HUES64 (cell line): ENCODE measurements around the gene MBD6.
"Not testable (repeated sequence)": the region's sequence is repeated elsewhere in the genome, so short reads cannot be mapped to it uniquely, and the experiment has no call there.

Experiments used
- H3K27ac ChIP-seq: 2 replicates; pipeline ENCODE4 v1.7.0; 2013; ENCODE audit warnings: low read depth, low read length, inconsistent platforms
- H3K27me3 ChIP-seq: 2 replicates; pipeline ENCODE4 v1.6.1; 2013; ENCODE audit warnings: mild to moderate bottlenecking, low read length; ENCODE audit not compliant: insufficient read depth
- H3K36me3 ChIP-seq: 2 replicates; pipeline ENCODE4 v1.6.1; 2013; ENCODE audit warnings: mild to moderate bottlenecking, low read length; ENCODE audit not compliant: insufficient read depth
- H3K4me1 ChIP-seq: 2 replicates; pipeline ENCODE4 v1.6.1; 2013; ENCODE audit warnings: mild to moderate bottlenecking, low read length, moderate library complexity; ENCODE audit not compliant: insufficient read depth
- H3K4me3 ChIP-seq: 2 replicates; pipeline ENCODE4 v1.5.1; 2013; ENCODE audit warnings: mild to moderate bottlenecking, low read length, moderate library complexity
- H3K9ac ChIP-seq: 2 replicates; pipeline ENCODE4 v1.6.1; 2013; ENCODE audit warnings: mild to moderate bottlenecking, low read depth, low read length
- H3K9me3 ChIP-seq: 2 replicates; pipeline ENCODE4 v1.6.1; 2013; ENCODE audit warnings: low read depth, low read length; ENCODE audit not compliant: insufficient read depth
- WGBS: fragments of 150-250, 120-280 bp; methylation state at CpG from one replicate; pipeline ENCODE4 v1.1.7; 2013; ENCODE audit warnings: missing lambda C conversion rate; 5-methylcytosine and 5-hydroxymethylcytosine counted together

The MBD6 gene

GRCh38 chr12:57506541-57506940 lies 16.1 kb upstream of the MBD6 start:
- not testable (repeated sequence) for H3K4me3 ChIP-seq, H3K27me3 ChIP-seq, H3K9me3 ChIP-seq, H3K9ac ChIP-seq, H3K27ac ChIP-seq, H3K4me1 ChIP-seq
- H3K36me3 ChIP-seq = peaks cover 81% of the 10 kb centered on the region
- 96% methylated on average over 3 of the region's 4 CpGs for WGBS

DNA sequence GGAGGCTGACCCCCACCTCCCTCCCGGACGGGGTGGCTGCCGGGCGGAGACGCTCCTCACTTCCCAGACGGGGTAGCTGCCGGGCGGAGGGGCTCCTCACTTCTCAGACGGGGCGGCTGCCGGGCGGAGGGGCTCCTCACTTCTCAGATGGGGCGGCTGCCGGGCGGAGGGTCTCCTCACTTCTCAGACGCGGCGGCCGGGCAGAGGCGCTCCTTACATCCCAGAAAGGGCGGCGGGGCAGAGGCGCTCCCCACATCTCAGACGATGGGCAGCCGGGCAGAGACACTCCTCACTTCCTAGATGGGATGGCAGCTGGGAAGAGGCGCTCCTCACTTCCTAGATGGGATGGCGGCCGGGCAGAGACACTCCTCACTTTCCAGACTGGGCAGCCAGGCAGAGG lies 14.8 kb upstream of the MBD6 start:
- H3K27me3 ChIP-seq, H3K9ac ChIP-seq, H3K27ac ChIP-seq, H3K4me1 ChIP-seq, H3K9me3 ChIP-seq, H3K4me3 ChIP-seq: not testable (repeated sequence)
- peaks cover 81% of the 10 kb centered on the region for H3K36me3 ChIP-seq
- WGBS = 99% methylated on average over 17 of the region's 28 CpGs

- Histone ChIP-seq H3K27ac (no peak overlapping the region), H3K4me3 (no peak overlapping the region), H3K9me3 (0 out of 2 replicates have a peak, but pooled peaks cover 2% of the 10 kb centered on the region), H3K36me3 (peaks cover 82% of the 10 kb centered on the region), H3K4me1 (no peaks in the 10 kb centered on the region), H3K9ac (no peak overlapping the region), H3K27me3 (no peaks in the 10 kb centered on the region)
- WGBS = 93% methylated on average over 4 of the region's 4 CpGs
Observed at GRCh38 chr12:57511161-57511560, 11.5 kb upstream of the MBD6 start.

- H3K9ac ChIP-seq = no peak overlapping the region
Observed at GRCh38 chr12:57511588-57512325, 10.9 kb upstream of the MBD6 start.

DNA sequence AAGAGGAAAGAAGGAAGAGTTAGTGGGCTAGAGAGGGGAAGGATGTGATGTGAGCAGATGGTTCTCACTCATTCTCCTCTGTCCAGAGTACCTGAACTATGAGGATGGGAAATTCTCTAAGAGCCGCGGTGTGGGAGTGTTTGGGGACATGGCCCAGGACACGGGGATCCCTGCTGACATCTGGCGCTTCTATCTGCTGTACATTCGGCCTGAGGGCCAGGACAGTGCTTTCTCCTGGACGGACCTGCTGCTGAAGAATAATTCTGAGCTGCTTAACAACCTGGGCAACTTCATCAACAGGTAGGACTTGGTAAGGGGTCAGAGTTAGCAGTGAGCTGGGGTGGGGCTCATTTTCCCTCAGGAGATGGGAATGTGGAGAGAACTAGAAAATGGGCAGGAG lies 10.0 kb upstream of the MBD6 start:
- H3K27ac ChIP-seq = no peak overlapping the region
- H3K27me3 ChIP-seq = no peaks in the 10 kb centered on the region
- WGBS = 97% methylated on average over 6 of the region's 6 CpGs
- H3K4me3 ChIP-seq = no peak overlapping the region
- no peaks in the 10 kb centered on the region for H3K9me3 ChIP-seq
- peaks cover 92% of the 10 kb centered on the region for H3K36me3 ChIP-seq
- no peak overlapping the region for H3K9ac ChIP-seq
- H3K4me1 ChIP-seq = no peaks in the 10 kb centered on the region

More at GRCh38 chr12:57511588-57512325, 10.9 kb upstream of the MBD6 start:
- WGBS = 98% methylated on average over 7 of the region's 7 CpGs
- H3K36me3 ChIP-seq = peaks cover 83% of the 10 kb centered on the region
- H3K4me3 ChIP-seq = no peak overlapping the region
- no peaks in the 10 kb centered on the region for H3K9me3 ChIP-seq
- H3K27ac ChIP-seq = no peak overlapping the region
- H3K4me1 ChIP-seq = no peaks in the 10 kb centered on the region
- H3K27me3 ChIP-seq = no peaks in the 10 kb centered on the region

- 91% methylated on average over 5 of the region's 5 CpGs for WGBS
- H3K9ac ChIP-seq = no peak overlapping the region
- H3K4me1 ChIP-seq = no peaks in the 10 kb centered on the region
- H3K27ac ChIP-seq = no peak overlapping the region
- H3K36me3 ChIP-seq = peaks cover 97% of the 10 kb centered on the region
- H3K27me3 ChIP-seq = no peaks in the 10 kb centered on the region
- no peak overlapping the region for H3K4me3 ChIP-seq
- H3K9me3 ChIP-seq = no peaks in the 10 kb centered on the region
Observed at GRCh38 chr12:57513266-57513665, 9.4 kb upstream of the MBD6 start.

DNA sequence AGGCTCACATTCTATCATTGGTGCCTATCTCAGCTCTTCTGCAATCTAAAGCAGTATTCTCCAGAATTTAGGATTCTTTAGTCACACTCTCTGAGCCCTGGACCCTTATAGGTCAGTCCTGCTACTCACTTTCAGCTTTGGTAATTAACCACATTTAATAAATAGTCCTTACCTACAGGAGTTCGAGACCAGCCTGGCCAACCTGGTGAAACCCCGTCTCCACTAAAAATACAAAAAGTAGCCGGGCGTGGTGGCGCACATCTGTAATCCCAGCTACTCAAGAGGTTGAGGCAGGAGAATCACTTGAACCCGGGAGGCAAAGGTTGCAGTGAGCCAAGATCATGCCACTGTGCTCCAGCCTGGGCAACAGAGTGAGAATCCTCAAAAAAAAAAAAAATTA lies 8.9 kb upstream of the MBD6 start:
- H3K27ac ChIP-seq, H3K9ac ChIP-seq, H3K4me1 ChIP-seq, H3K9me3 ChIP-seq, H3K4me3 ChIP-seq, H3K27me3 ChIP-seq: not testable (repeated sequence)
- peaks cover 98% of the 10 kb centered on the region for H3K36me3 ChIP-seq
- WGBS = 97% methylated on average over 6 of the region's 6 CpGs

DNA sequence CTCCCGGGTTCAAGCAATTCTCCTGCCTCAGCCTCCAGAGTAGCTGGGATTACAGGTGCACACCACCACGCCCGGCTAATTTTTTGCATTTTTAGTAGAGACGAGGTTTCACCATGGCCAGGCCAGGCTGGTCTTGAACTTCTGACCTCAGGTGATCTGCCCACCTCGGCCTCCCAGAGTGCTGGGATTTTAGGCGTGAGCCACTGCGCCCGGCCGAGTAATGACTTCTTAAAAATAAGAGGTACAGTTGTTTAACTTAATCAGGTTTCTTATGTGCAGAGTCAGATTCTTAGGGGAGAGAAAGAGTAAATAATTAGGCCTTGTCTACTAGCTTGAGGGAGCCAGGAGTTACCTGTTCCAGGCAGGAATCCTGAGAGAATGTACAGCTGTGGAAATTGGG lies 8.4 kb upstream of the MBD6 start:
- H3K4me1 ChIP-seq, H3K27me3 ChIP-seq, H3K9me3 ChIP-seq, H3K9ac ChIP-seq, H3K27ac ChIP-seq, H3K4me3 ChIP-seq: not testable (repeated sequence)
- peaks cover 97% of the 10 kb centered on the region for H3K36me3 ChIP-seq
- 94% methylated on average over 9 of the region's 9 CpGs for WGBS

DNA sequence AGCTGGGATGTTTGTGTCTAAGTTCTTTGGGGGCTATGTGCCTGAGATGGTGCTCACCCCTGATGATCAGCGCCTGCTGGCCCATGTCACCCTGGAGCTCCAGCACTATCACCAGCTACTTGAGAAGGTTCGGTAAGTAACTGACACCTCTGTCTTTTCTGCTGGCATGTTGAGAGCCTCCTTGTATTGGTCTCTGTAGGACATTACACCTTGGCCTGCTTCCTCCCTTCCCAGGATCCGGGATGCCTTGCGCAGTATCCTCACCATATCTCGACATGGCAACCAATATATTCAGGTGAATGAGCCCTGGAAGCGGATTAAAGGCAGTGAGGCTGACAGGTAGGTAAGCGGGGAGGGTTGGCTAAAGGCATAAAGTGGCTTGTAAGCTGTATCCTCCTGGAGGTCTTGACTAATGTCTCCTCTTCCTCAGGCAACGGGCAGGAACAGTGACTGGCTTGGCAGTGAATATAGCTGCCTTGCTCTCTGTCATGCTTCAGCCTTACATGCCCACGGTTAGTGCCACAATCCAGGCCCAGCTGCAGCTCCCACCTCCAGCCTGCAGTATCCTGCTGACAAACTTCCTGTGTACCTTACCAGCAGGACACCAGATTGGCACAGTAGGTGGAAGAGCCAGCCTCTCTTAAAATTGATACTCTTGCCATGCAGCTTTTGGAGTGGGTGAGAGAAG lies 7.8 kb upstream of the MBD6 start:
- H3K9me3 ChIP-seq = no peaks in the 10 kb centered on the region
- H3K4me3 ChIP-seq = no peak overlapping the region
- H3K36me3 ChIP-seq = peaks cover 92% of the 10 kb centered on the region
- H3K9ac ChIP-seq = no peak overlapping the region
- 95% methylated on average over 9 of the region's 9 CpGs for WGBS
- H3K4me1 ChIP-seq = 0 out of 2 replicates have a peak, but pooled peaks cover 4% of the 10 kb centered on the region
- no peaks in the 10 kb centered on the region for H3K27me3 ChIP-seq
- H3K27ac ChIP-seq = no peak overlapping the region

GRCh38 chr12:57515408-57515933 lies 7.2 kb upstream of the MBD6 start:
- 89% methylated on average over 3 of the region's 3 CpGs for WGBS
- no peak overlapping the region for H3K27ac ChIP-seq
- no peak overlapping the region for H3K9ac ChIP-seq
- H3K4me3 ChIP-seq = no peak overlapping the region
- no peaks in the 10 kb centered on the region for H3K9me3 ChIP-seq
- 0 out of 2 replicates have a peak, but pooled peaks cover 4% of the 10 kb centered on the region for H3K4me1 ChIP-seq
- H3K36me3 ChIP-seq = peaks cover 86% of the 10 kb centered on the region
- H3K27me3 ChIP-seq = no peaks in the 10 kb centered on the region

DNA sequence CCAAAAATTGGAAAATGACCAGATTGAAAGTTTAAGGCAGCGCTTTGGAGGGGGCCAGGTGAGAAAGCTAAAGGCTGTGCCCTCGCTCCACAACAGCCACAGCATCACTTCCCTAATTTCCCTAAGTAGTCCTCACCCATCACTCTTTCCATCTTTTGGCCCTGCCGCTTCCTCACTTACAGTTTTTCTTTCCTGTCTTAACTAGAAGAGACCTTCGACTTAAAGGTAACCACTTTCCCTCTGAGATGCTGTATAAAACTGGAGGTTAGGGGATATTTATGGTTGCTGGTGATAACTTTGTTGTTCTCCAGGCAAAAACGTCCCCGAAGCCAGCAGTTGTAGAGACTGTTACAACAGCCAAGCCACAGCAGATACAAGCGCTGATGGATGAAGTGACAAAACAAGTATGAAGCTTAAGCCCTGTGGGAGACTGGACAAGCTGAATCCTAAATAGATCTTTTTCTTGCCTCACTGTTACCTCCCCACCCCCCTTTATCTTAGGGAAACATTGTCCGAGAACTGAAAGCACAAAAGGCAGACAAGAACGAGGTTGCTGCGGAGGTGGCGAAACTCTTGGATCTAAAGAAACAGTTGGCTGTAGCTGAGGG lies 6.6 kb upstream of the MBD6 start:
- Histone ChIP-seq H3K9me3 (no peaks in the 10 kb centered on the region), H3K4me3 (no peak overlapping the region), H3K9ac (no peak overlapping the region), H3K27me3 (no peaks in the 10 kb centered on the region), H3K27ac (no peak overlapping the region), H3K4me1 (0 out of 2 replicates have a peak, but pooled peaks cover 4% of the 10 kb centered on the region), H3K36me3 (peaks cover 80% of the 10 kb centered on the region)
- 96% methylated on average over 11 of the region's 11 CpGs for WGBS
